K562 (cell line): ENCODE results near the gene LRRC71. TPM values are rescaled to one million over a fixed set of nuclear protein-coding genes. Genes with fewer than 3 reads are reported as not detected.

Source experiments
- ATAC-seq: fragments of 200-7000 bp; cut with Tn5 transposase; 3 replicates; pipeline ENCODE4 v1.9.1; 2020; ENCODE audit warnings: moderate library complexity
- BruUV-seq: library from RNA; stranded (reverse); fragments of 400-500 nt; replicated peaks from 2 replicates; lab custom pipeline; 2021; lab: Mats Ljungman, UMichigan
- CTCF ChIA-PET: fragments of 300-600 bp; formaldehyde crosslinking; extraction: SDS; loops from one replicate; lab custom pipeline; 2021; ENCODE audit warnings: low intra/inter-chr PET ratio; lab: Yijun Ruan, JAX
- POLR2A ChIA-PET: fragments of 300-600, 350-650 bp; sonication (Branson Sonifier 250); formaldehyde crosslinking; extraction: SDS; loops from one replicate; lab custom pipeline; 2021; ENCODE audit warnings: antibody characterized with exemption, inconsistent platforms; lab: Yijun Ruan, JAX
- DNase-seq, 4 experiments: peaks; one replicate each; pipeline versions ENCODE4 v3.0.0 to v3.0.0-alpha.2; 2011 to 2018; ENCODE audit warnings: low spot score in 3 of 4, mixed read lengths in 3 of 4; ENCODE audit errors: extremely low read depth in 1 of 4
- FAIRE-seq: peaks from 2 replicates; lab custom pipeline; 2011; peaks lifted over from hg19 to GRCh38; lab: Jason Lieb, UNC
- H2AFZ ChIP-seq: 2 replicates; pipeline ENCODE4 v1.6.0; 2011; ENCODE audit warnings: low read depth, low read length, control low read depth, inconsistent platforms
- H3K27ac ChIP-seq: fragments of 200-600 bp; 3 replicates; pipeline ENCODE4 v1.8.0; 2011; ENCODE audit warnings: low read depth, mild to moderate bottlenecking, control low read depth, inconsistent platforms, low read length, moderate library complexity, mixed read lengths; ENCODE audit errors: extremely low read depth
- H3K27me3 ChIP-seq, 2 experiments: fragments of 300-600 bp in 1 of 2; 2 replicates in 1 of 2; 3 replicates in 1 of 2; pipeline versions ENCODE4 v1.6.0 to v1.8.0; 2011; ENCODE audit warnings: inconsistent platforms in 2 of 2, low read length in 2 of 2, mild to moderate bottlenecking in 1 of 2, mixed read lengths in 1 of 2, moderate library complexity in 1 of 2; ENCODE audit not compliant: control insufficient read depth in 2 of 2, insufficient read depth in 2 of 2
- H3K36me3 ChIP-seq: fragments of 300-600 bp; 3 replicates; pipeline ENCODE4 v1.8.0; 2011; ENCODE audit warnings: mild to moderate bottlenecking, low read length, inconsistent platforms; ENCODE audit not compliant: control insufficient read depth, insufficient read depth
- H3K4me1 ChIP-seq, 2 experiments: fragments of 200-600 bp in 1 of 2; replicated peaks in 1 of 2; 2 replicates in 1 of 2; 3 replicates in 1 of 2; pipeline versions ENCODE4 v1.5.1 to v1.8.0; 2011; ENCODE audit warnings: inconsistent platforms in 2 of 2, low read length in 2 of 2, mild to moderate bottlenecking in 1 of 2, mixed read lengths in 1 of 2, moderate library complexity in 1 of 2; ENCODE audit not compliant: control insufficient read depth in 2 of 2, insufficient read depth in 2 of 2
- H3K4me2 ChIP-seq: 2 replicates; pipeline ENCODE4 v1.6.1; 2011; ENCODE audit warnings: low read length, control low read depth, inconsistent platforms, mixed read lengths; ENCODE audit not compliant: insufficient read depth
- H3K4me3 ChIP-seq: fragments of 200-600 bp; sonication (generic), shearing (Covaris generic); 2 replicates; pipeline ENCODE4 v1.5.1; 2016; ENCODE audit warnings: control low read depth, inconsistent platforms
- H3K79me2 ChIP-seq: fragments of 200-600 bp; 3 replicates; pipeline ENCODE4 v1.8.0; 2011; ENCODE audit warnings: low read length, inconsistent platforms; ENCODE audit not compliant: control insufficient read depth, insufficient read depth
- H3K9ac ChIP-seq, 2 experiments: 2 replicates each; pipeline versions ENCODE4 v1.6.0 to v1.6.1; 2011; ENCODE audit warnings: low read depth in 2 of 2, low read length in 2 of 2, control low read depth in 1 of 2, inconsistent platforms in 1 of 2, mild to moderate bottlenecking in 1 of 2, mixed read lengths in 1 of 2; ENCODE audit not compliant: insufficient read depth in 1 of 2
- H3K9me1 ChIP-seq: one replicate; pipeline ENCODE4 v1.6.0; 2011; ENCODE audit warnings: inconsistent platforms, mild to moderate bottlenecking, low read length, moderate library complexity; ENCODE audit not compliant: control insufficient read depth, insufficient read depth
- H3K9me3 ChIP-seq: replicated peaks from 2 replicates; pipeline ENCODE4 v1.5.1; 2011; ENCODE audit warnings: low read depth, low read length, inconsistent platforms; ENCODE audit not compliant: control insufficient read depth, insufficient read depth
- H4K20me1 ChIP-seq: replicated peaks from 2 replicates; pipeline ENCODE4 v1.6.1; 2011; ENCODE audit warnings: low read length, inconsistent platforms, mixed read lengths; ENCODE audit not compliant: control insufficient read depth, insufficient read depth
- BCL6 ChIP-seq: fragments of 250-450 bp; sonication (Bioruptor Pico); IDR thresholded peaks from 2 replicates; pipeline ENCODE4 v1.4.0; 2020
- BRCA1 ChIP-seq, 2 experiments: fragments of 450-650 bp in 1 of 2; sonication (generic) in 1 of 2; formaldehyde crosslinking in 1 of 2; IDR thresholded peaks; 2 replicates each; pipeline versions ENCODE4 v1.5.0 to v1.6.1; 2017 to 2020; ENCODE audit warnings: mild to moderate bottlenecking in 1 of 2, missing genetic modification reagents in 1 of 2
- FOXJ3 ChIP-seq: sonication (generic); formaldehyde crosslinking; IDR thresholded peaks from 2 replicates; pipeline ENCODE4 v1.4.0; 2020; ENCODE audit warnings: mild to moderate bottlenecking, missing genetic modification reagents
- HDAC1 ChIP-seq, 2 experiments: fragments of 450-650 bp; IDR thresholded peaks; 2 replicates each; pipeline ENCODE4 v1.6.1; 2016 to 2017; ENCODE audit warnings: inconsistent platforms in 1 of 2, mild to moderate bottlenecking in 1 of 2, moderate library complexity in 1 of 2
- KDM1A ChIP-seq, 2 experiments: fragments of 450-650 bp; IDR thresholded peaks; 2 replicates each; pipeline ENCODE4 v1.6.1; 2016; ENCODE audit warnings: mild to moderate bottlenecking in 2 of 2
- NELFE ChIP-seq: IDR thresholded peaks from 2 replicates; pipeline ENCODE4 v1.6.1; 2011; ENCODE audit warnings: mild to moderate bottlenecking; ENCODE audit not compliant: insufficient read depth, insufficient read length
- NFXL1 ChIP-seq: fragments of 450-650 bp; formaldehyde crosslinking; IDR thresholded peaks from 2 replicates; pipeline ENCODE4 v1.4.0; 2021; ENCODE audit warnings: mild to moderate bottlenecking
- POU5F1 ChIP-seq: fragments of 150-350 bp; IDR thresholded peaks from 2 replicates; pipeline ENCODE4 v1.6.1; 2014; ENCODE audit warnings: borderline replicate concordance, low read length, low read depth, mild to moderate bottlenecking; ENCODE audit not compliant: partially characterized antibody
- RFX7 ChIP-seq: fragments of 250-450 bp; sonication (Bioruptor Pico); IDR thresholded peaks from 2 replicates; pipeline ENCODE4 v1.5.1; 2021; ENCODE audit warnings: mild to moderate bottlenecking
- TAL1 ChIP-seq: fragments of 450-650 bp; IDR thresholded peaks from 2 replicates; pipeline ENCODE4 v1.6.1; 2016; ENCODE audit warnings: mild to moderate bottlenecking
- TCFL5 ChIP-seq: fragments of 250-450 bp; sonication (Bioruptor Pico); conservative IDR thresholded peaks from 2 replicates; pipeline ENCODE4 v1.6.1; 2021; ENCODE audit warnings: mild to moderate bottlenecking, moderate library complexity, matching md5 sums
- THRAP3 ChIP-seq: fragments of 450-650 bp; IDR thresholded peaks from 2 replicates; pipeline ENCODE4 v1.6.1; 2016; ENCODE audit warnings: mild to moderate bottlenecking, inconsistent platforms, borderline replicate concordance
- U2AF2 ChIP-seq: fragments of 200-400 bp; formaldehyde crosslinking; optimal IDR thresholded peaks from 2 replicates; pipeline ENCODE3; 2017; ENCODE audit warnings: low read depth, mild to moderate bottlenecking, low read length
- ZNF282 ChIP-seq: sonication (generic); formaldehyde crosslinking; IDR thresholded peaks from 2 replicates; pipeline ENCODE4 v1.8.1; 2023; ENCODE audit warnings: missing genetic modification reagents
- WGBS: fragments of 100-300 bp; shearing (Covaris generic); methylation state at CpG from one replicate; pipeline ENCODE4 v1.1.6; 2016; ENCODE audit warnings: low coverage, mixed read lengths; ENCODE audit not compliant: insufficient coverage; ENCODE audit errors: missing lambda C conversion rate; 5-methylcytosine and 5-hydroxymethylcytosine counted together
- in situ Hi-C: fragments of 300-500 bp; cut with MboI; formaldehyde crosslinking; loops from 4 replicates; pipeline ENCODE4 v1.15.0; 2018; ENCODE audit warnings: inconsistent platforms, mixed read lengths
- intact Hi-C: fragments of 100-400 bp; cut with micrococcal nuclease; formaldehyde crosslinking; loops from 2 replicates; pipeline ENCODE4 v1.14.2; 2022
- polyA plus RNA-seq, 8 experiments: library from polyadenylated mRNA; depleted of rRNA in 4 of 8; stranded (reverse) in 5 of 8; unstranded in 3 of 8; fragments of >200 nt; fragmentation: Nextera tagmentation in 2 of 8; fragmentation: Illumina TruSeq in 1 of 8; extraction: Ambion mirVana in 2 of 8; extraction: Trizol in 1 of 8; gene quantifications; 2 replicates each; pipeline versions ENCODE4 v1.2.1 to v1.2.3, GENCODE V29; 2011 to 2014; ENCODE audit warnings: inconsistent platforms in 1 of 8, missing spikeins in 1 of 8
- total RNA-seq, 7 experiments: library from RNA; depleted of rRNA in 6 of 7; stranded (reverse); fragments of >200 nt in 6 of 7; fragmentation: Illumina TruSeq in 2 of 7; extraction: Trizol in 2 of 7; gene quantifications; 2 replicates each; pipeline versions ENCODE4 v1.2.1 to v1.2.3, GENCODE V29; 2011 to 2021; ENCODE audit warnings: low replicate concordance in 1 of 7
- TF ChIP-seq, protein P1 (sequence below): sonication (generic); formaldehyde crosslinking; IDR thresholded peaks from 2 replicates; pipeline ENCODE4 v1.8.1; 2023; ENCODE audit warnings: missing genetic modification reagents, mild to moderate bottlenecking, borderline replicate concordance
- TF ChIP-seq, protein P2 (sequence below), 2 experiments: fragments of 250-450 bp in 1 of 2; fragments of 450-650 bp in 1 of 2; sonication (Bioruptor Pico) in 1 of 2; IDR thresholded peaks; 2 replicates each; pipeline versions ENCODE4 v1.6.1 to v1.8.0; 2016 to 2021; ENCODE audit warnings: mild to moderate bottlenecking in 2 of 2, moderate library complexity in 2 of 2, missing compliant biosample characterization in 1 of 2, missing genetic modification characterization in 1 of 2

Gene LRRC71
- total and polyA plus RNA-seq, 9 of the 15 experiments (the other 6 are each of a cell fraction or from before 2014, with no cell fraction given), result 0.06 to 1.2 (median 0.51) TPM; not detected in 1

DNA sequence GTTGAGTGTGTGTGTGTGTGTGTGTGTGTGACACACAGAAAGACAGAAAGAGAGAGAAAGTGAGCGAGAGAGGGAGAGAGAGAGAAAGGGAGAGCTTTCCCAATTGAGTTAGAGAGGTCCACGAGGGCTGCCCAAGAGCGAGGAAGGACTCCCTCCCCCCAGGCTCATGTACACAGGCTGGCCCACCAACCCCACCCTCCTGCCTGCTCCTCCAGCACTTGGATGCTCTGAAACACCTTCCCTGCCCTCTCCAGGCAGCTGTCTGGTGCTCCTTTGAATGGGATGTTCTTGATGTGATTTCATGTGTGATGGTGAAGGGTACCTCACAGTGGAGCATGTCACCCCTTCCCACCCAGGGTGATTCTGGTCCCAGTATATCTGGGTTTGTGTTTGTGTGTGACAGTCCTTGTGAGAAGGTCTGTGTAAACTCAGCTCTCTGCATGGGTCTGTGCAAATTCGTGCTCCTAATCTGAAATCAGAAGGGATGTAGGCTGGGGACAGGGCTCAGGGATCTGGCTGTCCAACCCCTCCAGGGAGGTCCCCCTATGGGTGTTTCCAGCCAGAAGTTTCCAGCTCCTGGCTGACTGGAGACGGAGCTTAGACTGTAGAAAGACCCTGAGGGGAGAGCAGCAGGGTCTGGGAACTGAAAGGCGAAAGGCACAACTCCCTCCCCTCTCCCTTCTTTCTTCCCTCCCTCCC is 33.7 kb upstream of the LRRC71 start:
- Histone ChIP-seq H3K9ac (no peak overlapping the region; a peak in 1 of 4 replicates), H2AFZ (no peak overlapping the region), H3K4me2 (no peak overlapping the region), H3K36me3 (no peaks in the 10 kb centered on the region), H3K9me1 (no peaks in the 10 kb centered on the region), H3K79me2 (no peaks in the 10 kb centered on the region), H3K4me3 (no peak overlapping the region), H3K27me3 (no peaks in the 10 kb centered on the region), H3K27ac (no peak overlapping the region), H4K20me1 (no peaks in the 10 kb centered on the region), H3K9me3 (no peaks in the 10 kb centered on the region), H3K4me1 (peaks cover 11 to 20% of the 10 kb centered on the region in 2 experiments; a peak in 4 of 5 replicates)
- peak; percentile 42 for FAIRE-seq
- 16% methylated on average over 5 of the region's 6 CpGs for WGBS
- no peak for ATAC-seq
- no TSS peak for BruUV-seq
- no peak for DNase-seq
- in situ Hi-C loops (no loop called here), intact Hi-C loops (no loop called here)
- CTCF ChIA-PET, result no interaction called here
- POLR2A ChIA-PET, result interaction anchor here (0.5 to 1.1 kb wide), 3 partner anchors 13 to 232 kb away, joined by 3 to 6 read pairs (median 4); no protein-coding TSS in a partner anchor
- TF ChIP-seq TCFL5 (CRISPR knock-in tag) (no peak), BRCA1 (IDR thresholded peaks at IDR 0.05) (no peak), BRCA1 (CRISPR knock-in tag; IDR thresholded peaks at IDR 0.05) (no peak), KDM1A (IDR thresholded peaks at IDR 0.05) (no peak), POU5F1 (no peak), NELFE (no peak), HDAC1 (IDR thresholded peaks at IDR 0.05) (no peak), NFXL1 (CRISPR knock-in tag) (no peak), FOXJ3 (CRISPR knock-in tag) (no peak), U2AF2 (no peak), THRAP3 (no peak), BCL6 (CRISPR knock-in tag) (no peak), TAL1 (no peak), RFX7 (no peak), ZNF282 (CRISPR knock-in tag) (no peak)
- TF ChIP-seq, protein P1, sequence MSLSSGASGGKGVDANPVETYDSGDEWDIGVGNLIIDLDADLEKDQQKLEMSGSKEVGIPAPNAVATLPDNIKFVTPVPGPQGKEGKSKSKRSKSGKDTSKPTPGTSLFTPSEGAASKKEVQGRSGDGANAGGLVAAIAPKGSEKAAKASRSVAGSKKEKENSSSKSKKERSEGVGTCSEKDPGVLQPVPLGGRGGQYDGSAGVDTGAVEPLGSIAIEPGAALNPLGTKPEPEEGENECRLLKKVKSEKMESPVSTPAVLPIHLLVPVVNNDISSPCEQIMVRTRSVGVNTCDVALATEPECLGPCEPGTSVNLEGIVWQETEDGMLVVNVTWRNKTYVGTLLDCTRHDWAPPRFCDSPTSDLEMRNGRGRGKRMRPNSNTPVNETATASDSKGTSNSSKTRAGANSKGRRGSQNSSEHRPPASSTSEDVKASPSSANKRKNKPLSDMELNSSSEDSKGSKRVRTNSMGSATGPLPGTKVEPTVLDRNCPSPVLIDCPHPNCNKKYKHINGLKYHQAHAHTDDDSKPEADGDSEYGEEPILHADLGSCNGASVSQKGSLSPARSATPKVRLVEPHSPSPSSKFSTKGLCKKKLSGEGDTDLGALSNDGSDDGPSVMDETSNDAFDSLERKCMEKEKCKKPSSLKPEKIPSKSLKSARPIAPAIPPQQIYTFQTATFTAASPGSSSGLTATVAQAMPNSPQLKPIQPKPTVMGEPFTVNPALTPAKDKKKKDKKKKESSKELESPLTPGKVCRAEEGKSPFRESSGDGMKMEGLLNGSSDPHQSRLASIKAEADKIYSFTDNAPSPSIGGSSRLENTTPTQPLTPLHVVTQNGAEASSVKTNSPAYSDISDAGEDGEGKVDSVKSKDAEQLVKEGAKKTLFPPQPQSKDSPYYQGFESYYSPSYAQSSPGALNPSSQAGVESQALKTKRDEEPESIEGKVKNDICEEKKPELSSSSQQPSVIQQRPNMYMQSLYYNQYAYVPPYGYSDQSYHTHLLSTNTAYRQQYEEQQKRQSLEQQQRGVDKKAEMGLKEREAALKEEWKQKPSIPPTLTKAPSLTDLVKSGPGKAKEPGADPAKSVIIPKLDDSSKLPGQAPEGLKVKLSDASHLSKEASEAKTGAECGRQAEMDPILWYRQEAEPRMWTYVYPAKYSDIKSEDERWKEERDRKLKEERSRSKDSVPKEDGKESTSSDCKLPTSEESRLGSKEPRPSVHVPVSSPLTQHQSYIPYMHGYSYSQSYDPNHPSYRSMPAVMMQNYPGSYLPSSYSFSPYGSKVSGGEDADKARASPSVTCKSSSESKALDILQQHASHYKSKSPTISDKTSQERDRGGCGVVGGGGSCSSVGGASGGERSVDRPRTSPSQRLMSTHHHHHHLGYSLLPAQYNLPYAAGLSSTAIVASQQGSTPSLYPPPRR (CRISPR knock-in tag), result no peak
- TF ChIP-seq, protein P2, sequence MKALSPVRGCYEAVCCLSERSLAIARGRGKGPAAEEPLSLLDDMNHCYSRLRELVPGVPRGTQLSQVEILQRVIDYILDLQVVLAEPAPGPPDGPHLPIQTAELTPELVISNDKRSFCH (CRISPR knock-in tag; IDR thresholded peaks at IDR 0.05), result no peak
- TF ChIP-seq, protein P2 (tag; IDR thresholded peaks at IDR 0.05), result no peak
